GM19035 (cell line): ENCODE data around the gene NEBL.

Experiments used
- ATAC-seq: cut with Tn5 transposase; IDR thresholded peaks from one replicate; pipeline ENCODE4 v1.9.1; 2021; ENCODE audit not compliant: unreplicated experiment

Gene NEBL

DNA sequence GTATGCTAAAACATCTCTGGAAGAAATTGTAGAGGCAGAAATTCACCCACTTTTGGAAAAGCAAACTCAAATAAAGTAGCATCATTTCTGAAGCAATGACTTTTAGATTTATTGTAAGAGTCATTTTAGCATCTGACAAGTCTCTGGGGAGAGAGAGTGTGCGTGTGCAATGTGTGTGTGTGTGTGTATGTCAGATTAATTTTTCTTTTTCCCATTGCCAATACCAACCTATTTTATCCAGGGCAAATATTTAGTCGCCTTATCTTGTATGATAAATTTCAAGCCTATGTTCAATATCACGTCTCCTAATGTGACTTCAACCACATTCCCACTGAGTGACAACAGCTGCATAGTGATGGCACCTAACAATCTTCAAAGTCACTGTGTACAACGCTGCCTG, 101.7 kb downstream of the NEBL start:
- no peak for ATAC-seq

DNA sequence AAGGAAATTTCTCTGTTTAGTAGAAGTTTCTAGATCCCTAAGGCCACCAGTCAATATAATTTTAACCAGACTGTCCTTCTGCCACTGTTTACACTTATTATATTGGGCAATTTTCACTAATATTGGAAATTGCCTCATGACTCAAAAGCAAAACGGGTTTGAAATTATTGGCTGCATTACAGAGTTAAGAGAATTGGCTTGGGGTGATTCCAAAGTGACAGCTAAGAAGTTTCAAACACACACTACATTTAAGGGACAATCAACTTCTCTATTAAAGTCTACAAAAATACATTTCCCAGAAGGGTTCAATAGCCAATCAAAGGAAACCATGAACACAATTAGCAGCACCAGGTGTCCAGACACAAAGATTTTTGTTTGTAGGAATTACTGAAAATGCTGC, 111.9 kb downstream of the NEBL start:
- ATAC-seq = no peak

GRCh38 chr10:20778008-20778757, 118.9 kb downstream of the NEBL start:
- no peak for ATAC-seq

DNA sequence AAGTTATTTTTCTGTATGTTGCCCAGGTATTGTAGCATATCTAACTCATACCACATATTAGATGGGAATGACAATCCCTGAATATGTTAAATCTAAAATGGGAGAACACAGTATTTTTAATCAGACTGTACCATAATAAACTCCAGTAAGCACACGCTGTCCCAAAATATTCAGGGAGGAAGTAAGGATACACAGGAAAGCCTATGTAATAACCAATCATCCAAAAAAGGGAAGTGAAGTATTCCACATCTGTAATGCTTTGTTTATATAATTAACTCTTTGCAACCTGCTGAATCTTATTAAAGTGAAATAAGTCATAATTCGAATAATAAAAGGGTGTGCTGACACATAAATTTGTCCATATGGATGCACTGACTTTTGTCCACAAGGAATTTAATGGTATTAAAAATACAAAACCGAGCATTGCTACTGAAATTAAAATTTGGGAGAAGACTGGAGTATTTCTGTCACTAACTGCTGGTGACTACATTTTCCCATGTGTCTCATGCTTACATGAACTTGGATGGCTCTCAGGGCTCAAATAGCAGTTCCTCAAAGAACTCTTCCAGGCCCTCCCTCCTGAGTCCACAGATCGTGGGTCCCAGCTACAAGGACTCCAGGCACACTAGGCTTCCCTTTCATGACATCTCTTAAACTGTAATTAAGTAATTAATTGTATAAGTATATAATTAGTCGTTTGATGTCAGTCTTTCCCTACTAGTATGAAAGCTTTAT, 120.6 kb downstream of the NEBL start:
- ATAC-seq = no peak

DNA sequence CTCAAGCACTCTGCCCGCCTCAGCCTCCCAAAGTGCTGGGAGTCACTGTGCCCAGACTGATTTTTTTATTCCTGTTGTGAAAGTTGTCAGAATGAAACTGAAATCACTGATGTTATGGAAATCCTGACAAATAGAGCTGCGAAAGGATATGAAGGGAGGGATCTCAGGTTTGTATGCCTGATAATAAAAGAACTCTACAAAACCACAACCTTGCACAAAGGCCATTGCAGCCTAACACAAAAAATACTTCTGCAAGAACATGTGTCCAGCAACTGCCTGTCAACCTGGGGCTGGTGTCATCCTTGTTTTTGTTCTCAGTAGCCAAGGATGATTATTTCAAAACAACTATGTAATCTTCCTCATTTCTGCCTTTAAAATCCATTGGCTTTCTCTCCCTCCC, 126.1 kb downstream of the NEBL start:
- ATAC-seq = no peak

DNA sequence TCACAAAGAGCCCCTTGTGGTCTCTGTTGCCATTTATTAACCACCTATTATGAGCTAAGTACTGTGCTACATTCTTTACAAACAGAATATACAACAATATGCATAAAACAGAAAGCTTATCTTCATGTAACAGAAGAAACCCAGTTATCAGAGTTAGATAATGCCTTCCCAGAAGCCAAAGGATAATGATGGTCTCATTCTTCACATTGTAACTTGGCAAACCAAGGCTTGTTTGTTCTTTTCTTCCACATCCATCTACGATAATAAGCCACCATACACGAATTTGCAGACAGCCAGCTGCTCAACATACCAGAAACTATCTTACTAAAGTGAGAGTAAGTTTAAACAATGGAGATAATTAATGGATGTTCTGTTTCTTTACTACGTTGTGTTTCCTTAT, 127.6 kb downstream of the NEBL start:
- ATAC-seq = no peak

GRCh38 chr10:20768843-20769242, 128.3 kb downstream of the NEBL start:
- no peak for ATAC-seq

DNA sequence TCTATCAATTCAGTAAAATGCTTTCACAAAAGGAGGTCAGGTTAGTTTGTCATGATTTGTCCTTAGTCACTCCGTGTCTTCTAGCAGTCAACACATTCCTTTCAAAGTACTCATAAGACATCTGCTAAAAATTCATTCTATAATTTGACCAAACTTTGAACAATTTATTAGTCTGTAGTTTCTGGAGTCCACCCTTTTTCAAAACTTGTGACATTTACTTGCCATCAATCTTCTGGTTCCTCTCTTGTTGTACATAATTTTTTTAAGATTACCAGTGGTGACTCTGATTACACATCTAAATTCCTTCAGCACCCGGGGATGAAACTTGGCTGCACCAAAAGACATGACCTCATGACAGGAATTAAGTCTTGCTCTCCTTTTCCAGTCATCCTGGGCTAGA, 130.1 kb downstream of the NEBL start:
- ATAC-seq = no peak

- no peak for ATAC-seq
Observed at GRCh38 chr10:20765066-20765465, 132.0 kb downstream of the NEBL start.

- ATAC-seq = no peak
Observed at GRCh38 chr10:20760460-20760859, 136.7 kb downstream of the NEBL start.

- no peak for ATAC-seq
Observed at GRCh38 chr10:20748551-20748950, 148.6 kb downstream of the NEBL start.

GRCh38 chr10:20747782-20748181, 149.3 kb downstream of the NEBL start:
- ATAC-seq = no peak

- ATAC-seq = no peak
Observed at GRCh38 chr10:20746856-20747255, 150.3 kb downstream of the NEBL start.

DNA sequence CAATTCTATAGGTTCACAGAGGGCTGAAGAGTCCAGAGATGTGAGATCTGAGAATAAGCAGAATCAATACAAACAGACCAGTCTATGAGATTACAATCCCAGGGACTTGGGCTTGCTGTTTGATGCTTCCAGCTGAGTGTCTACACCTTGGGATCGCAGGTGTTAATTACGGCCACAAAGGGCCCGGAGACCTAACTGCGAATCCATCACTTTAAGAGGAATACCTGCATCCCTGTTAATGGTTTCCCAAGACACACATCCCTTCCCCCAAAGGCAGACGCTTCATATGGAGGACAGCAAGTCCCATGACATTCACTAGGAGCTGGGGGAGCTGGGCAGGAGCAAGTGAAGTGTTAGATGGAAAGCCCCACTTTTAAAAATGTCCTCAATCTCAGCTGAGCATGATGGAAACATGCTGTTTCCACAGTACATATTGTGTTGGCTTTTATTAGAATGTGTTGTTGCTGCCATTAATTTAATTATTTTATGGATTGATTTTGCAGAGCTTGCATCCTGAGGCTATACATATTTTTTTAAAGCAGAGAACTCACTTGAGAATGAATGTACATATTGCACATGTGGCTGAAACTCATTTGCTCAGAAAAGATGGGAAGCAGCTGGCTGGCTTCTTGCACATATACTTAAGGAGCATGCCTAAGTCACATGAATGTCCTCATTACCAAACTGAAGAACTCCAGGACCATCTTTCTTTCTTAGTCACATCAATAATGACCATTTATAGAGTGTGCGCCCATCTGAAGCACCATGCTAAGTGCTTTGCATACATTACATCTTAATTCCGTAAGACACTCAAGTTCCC, 151.3 kb downstream of the NEBL start:
- ATAC-seq = no peak

GRCh38 chr10:20744821-20745220, 152.3 kb downstream of the NEBL start:
- no peak for ATAC-seq

- ATAC-seq = no peak
Observed at GRCh38 chr10:20743942-20744341, 153.2 kb downstream of the NEBL start.

- no peak for ATAC-seq
Observed at GRCh38 chr10:20742737-20743541, 154.2 kb downstream of the NEBL start.

DNA sequence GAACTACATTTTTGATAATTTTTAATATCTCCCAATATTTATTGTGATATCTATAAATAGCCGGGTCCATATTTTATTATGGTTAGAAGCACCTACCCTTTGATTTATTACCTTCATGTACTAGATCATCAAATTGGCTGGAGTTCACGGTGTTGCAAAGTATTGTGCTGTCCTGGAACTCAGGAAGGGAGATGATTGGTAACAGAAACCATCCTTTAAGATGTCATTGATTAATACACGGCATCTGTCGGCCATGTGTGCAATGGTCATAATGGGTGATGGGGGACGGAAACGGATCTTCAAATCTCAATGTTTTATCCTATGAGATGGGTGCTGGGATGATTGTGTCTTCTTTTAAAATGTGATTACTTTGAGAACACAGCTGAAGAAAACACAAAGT, 157.0 kb downstream of the NEBL start:
- ATAC-seq = no peak

DNA sequence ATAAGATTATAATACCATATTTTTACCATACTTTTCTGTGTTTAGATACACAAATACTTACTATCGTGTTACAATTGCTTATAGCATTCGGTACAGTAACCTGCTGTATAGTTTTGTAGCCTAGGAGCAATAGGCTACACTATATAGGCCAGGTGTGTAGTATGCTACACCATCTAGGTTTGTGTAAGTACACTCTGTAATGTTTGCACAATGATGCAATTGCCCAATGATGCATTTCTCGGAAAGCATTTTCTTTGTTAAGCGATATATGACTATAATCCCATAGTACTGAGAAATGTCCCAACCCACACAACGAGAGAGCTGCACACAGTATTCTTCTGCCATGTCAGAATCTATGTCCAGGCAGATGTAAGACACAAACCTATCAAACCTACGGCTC, 160.0 kb downstream of the NEBL start:
- no peak for ATAC-seq
